ENCODE data around the gene HOXD3.

The HOXD3 gene

GRCh38 chr2:176135035-176135440 lies 22.1 kb upstream of the HOXD3 start:
- TF ChIP-seq, protein P1, sequence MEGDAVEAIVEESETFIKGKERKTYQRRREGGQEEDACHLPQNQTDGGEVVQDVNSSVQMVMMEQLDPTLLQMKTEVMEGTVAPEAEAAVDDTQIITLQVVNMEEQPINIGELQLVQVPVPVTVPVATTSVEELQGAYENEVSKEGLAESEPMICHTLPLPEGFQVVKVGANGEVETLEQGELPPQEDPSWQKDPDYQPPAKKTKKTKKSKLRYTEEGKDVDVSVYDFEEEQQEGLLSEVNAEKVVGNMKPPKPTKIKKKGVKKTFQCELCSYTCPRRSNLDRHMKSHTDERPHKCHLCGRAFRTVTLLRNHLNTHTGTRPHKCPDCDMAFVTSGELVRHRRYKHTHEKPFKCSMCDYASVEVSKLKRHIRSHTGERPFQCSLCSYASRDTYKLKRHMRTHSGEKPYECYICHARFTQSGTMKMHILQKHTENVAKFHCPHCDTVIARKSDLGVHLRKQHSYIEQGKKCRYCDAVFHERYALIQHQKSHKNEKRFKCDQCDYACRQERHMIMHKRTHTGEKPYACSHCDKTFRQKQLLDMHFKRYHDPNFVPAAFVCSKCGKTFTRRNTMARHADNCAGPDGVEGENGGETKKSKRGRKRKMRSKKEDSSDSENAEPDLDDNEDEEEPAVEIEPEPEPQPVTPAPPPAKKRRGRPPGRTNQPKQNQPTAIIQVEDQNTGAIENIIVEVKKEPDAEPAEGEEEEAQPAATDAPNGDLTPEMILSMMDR (IDR thresholded peaks at IDR 0.05; ENCODE audit: low read depth, low read length, poor library complexity, severe bottlenecking): no peak
- no peak for TF ChIP-seq EZH2phosphoT487 (IDR thresholded peaks at IDR 0.05; ENCODE audit: borderline replicate concordance, low read length)
- no peaks in the 10 kb centered on the region for H4K20me1 ChIP-seq (ENCODE audit: control insufficient read depth, insufficient read depth, low read depth, low read length)
- no peaks in the 10 kb centered on the region for H3K79me2 ChIP-seq (ENCODE audit: control insufficient read depth, low read length)
- no peaks in the 10 kb centered on the region for H3K9me2 ChIP-seq (replicated peaks; ENCODE audit: control insufficient read depth, low read length)
- no peak overlapping the region for H3K4me2 ChIP-seq (ENCODE audit: low read length)
- H3K4me1 ChIP-seq (ENCODE audit: control insufficient read depth, low read length): no peaks in the 10 kb centered on the region
- H3K27me3 ChIP-seq (ENCODE audit: control insufficient read depth, low read length): peaks cover 8% of the 10 kb centered on the region; the same call in 1 of the 2 replicates
- no peak overlapping the region for H3K27ac ChIP-seq (ENCODE audit: low read depth, low read length)
- H3K9me3 ChIP-seq (ENCODE audit: control insufficient read depth, insufficient read depth, low read length): no peaks in the 10 kb centered on the region
- no peak overlapping the region for H3K4me3 ChIP-seq (ENCODE audit: low read length)
- H3K36me3 ChIP-seq (ENCODE audit: control insufficient read depth, low read length): no peaks in the 10 kb centered on the region
- H3F3A ChIP-seq (ENCODE audit: control insufficient read depth, insufficient read depth): no peaks in the 10 kb centered on the region

- peaks cover 8% of the 10 kb centered on the region; the same call in 1 of the 2 replicates for H3K27me3 ChIP-seq (ENCODE audit: control insufficient read depth, low read length)
- peaks cover 3% of the 10 kb centered on the region; the same call in 1 of the 2 replicates for H3K4me1 ChIP-seq (ENCODE audit: control insufficient read depth, low read length)
- H3K9me3 ChIP-seq (ENCODE audit: control insufficient read depth, insufficient read depth, low read length): no peaks in the 10 kb centered on the region
- H3K4me2 ChIP-seq (ENCODE audit: low read length): no peak overlapping the region
- H3K79me2 ChIP-seq (ENCODE audit: control insufficient read depth, low read length): no peaks in the 10 kb centered on the region
- H3K9me2 ChIP-seq (replicated peaks; ENCODE audit: control insufficient read depth, low read length): no peaks in the 10 kb centered on the region
- no peak overlapping the region for H3K27ac ChIP-seq (ENCODE audit: low read depth, low read length)
- no peak overlapping the region for H3K4me3 ChIP-seq (ENCODE audit: low read length)
- no peaks in the 10 kb centered on the region for H4K20me1 ChIP-seq (ENCODE audit: control insufficient read depth, insufficient read depth, low read depth, low read length)
- no peak for TF ChIP-seq EZH2phosphoT487 (IDR thresholded peaks at IDR 0.05; ENCODE audit: borderline replicate concordance, low read length)
- TF ChIP-seq, protein P1 (IDR thresholded peaks at IDR 0.05; ENCODE audit: low read depth, low read length, poor library complexity, severe bottlenecking): no peak
- H3K36me3 ChIP-seq (ENCODE audit: control insufficient read depth, low read length): no peaks in the 10 kb centered on the region
- H3F3A ChIP-seq (ENCODE audit: control insufficient read depth, insufficient read depth): no peaks in the 10 kb centered on the region
Measured at GRCh38 chr2:176136374-176137251, 20.5 kb upstream of the HOXD3 start.

- no peaks in the 10 kb centered on the region for H3F3A ChIP-seq (ENCODE audit: control insufficient read depth, insufficient read depth)
- H3K27ac ChIP-seq (ENCODE audit: low read depth, low read length): no peak overlapping the region
- peaks cover 8% of the 10 kb centered on the region; the same call in 1 of the 2 replicates for H3K27me3 ChIP-seq (ENCODE audit: control insufficient read depth, low read length)
- H3K79me2 ChIP-seq (ENCODE audit: control insufficient read depth, low read length): no peaks in the 10 kb centered on the region
- H3K36me3 ChIP-seq (ENCODE audit: control insufficient read depth, low read length): no peaks in the 10 kb centered on the region
- H3K4me2 ChIP-seq (ENCODE audit: low read length): no peak overlapping the region
- H3K4me1 ChIP-seq (ENCODE audit: control insufficient read depth, low read length): peaks cover 3% of the 10 kb centered on the region; the same call in 1 of the 2 replicates
- H3K9me3 ChIP-seq (ENCODE audit: control insufficient read depth, insufficient read depth, low read length): no peaks in the 10 kb centered on the region
- H3K4me3 ChIP-seq (ENCODE audit: low read length): no peak overlapping the region
- H3K9me2 ChIP-seq (replicated peaks; ENCODE audit: control insufficient read depth, low read length): no peaks in the 10 kb centered on the region
- no peaks in the 10 kb centered on the region for H4K20me1 ChIP-seq (ENCODE audit: control insufficient read depth, insufficient read depth, low read depth, low read length)
- no peak for TF ChIP-seq EZH2phosphoT487 (IDR thresholded peaks at IDR 0.05; ENCODE audit: borderline replicate concordance, low read length)
- TF ChIP-seq, protein P1 (IDR thresholded peaks at IDR 0.05; ENCODE audit: low read depth, low read length, poor library complexity, severe bottlenecking): no peak
Measured at GRCh38 chr2:176137252-176137580, 19.9 kb upstream of the HOXD3 start.

All from DOHH2 (cell line).